ENCODE data around the gene CENPO.

Gene CENPO

GRCh38 chr2:24837996-24838513, 44.8 kb downstream of the CENPO start:
- no peak for DNase-seq (ENCODE audit: low spot score)

DNA sequence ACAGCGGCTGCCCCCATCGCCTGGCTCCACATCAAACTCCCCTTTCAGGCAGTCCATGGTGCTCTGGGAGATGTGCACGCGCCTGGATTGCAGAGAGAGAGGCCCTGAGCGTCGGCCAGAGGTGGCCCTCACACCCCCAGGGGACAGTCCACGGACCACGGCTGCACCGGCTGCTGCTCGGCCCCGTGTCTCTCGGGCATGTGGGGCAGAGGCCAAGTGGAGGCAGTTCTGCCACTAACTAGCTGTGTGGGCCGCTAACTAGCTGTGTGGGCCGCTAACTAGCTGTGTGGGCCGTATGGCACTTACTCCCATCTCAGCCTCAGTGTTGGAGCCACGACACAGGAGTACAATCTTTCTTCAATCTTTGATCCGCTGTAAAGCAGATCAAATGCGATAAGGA, 45.3 kb downstream of the CENPO start:
- DNase-seq (ENCODE audit: low spot score), result no peak

- DNase-seq (ENCODE audit: low spot score), result no peak
These were observed 46.5 kb downstream of the CENPO start for GRCh38 chr2:24839729-24840128.

- no peak for DNase-seq (ENCODE audit: low spot score)
These were observed 47.1 kb downstream of the CENPO start for GRCh38 chr2:24840164-24840869.

DNA sequence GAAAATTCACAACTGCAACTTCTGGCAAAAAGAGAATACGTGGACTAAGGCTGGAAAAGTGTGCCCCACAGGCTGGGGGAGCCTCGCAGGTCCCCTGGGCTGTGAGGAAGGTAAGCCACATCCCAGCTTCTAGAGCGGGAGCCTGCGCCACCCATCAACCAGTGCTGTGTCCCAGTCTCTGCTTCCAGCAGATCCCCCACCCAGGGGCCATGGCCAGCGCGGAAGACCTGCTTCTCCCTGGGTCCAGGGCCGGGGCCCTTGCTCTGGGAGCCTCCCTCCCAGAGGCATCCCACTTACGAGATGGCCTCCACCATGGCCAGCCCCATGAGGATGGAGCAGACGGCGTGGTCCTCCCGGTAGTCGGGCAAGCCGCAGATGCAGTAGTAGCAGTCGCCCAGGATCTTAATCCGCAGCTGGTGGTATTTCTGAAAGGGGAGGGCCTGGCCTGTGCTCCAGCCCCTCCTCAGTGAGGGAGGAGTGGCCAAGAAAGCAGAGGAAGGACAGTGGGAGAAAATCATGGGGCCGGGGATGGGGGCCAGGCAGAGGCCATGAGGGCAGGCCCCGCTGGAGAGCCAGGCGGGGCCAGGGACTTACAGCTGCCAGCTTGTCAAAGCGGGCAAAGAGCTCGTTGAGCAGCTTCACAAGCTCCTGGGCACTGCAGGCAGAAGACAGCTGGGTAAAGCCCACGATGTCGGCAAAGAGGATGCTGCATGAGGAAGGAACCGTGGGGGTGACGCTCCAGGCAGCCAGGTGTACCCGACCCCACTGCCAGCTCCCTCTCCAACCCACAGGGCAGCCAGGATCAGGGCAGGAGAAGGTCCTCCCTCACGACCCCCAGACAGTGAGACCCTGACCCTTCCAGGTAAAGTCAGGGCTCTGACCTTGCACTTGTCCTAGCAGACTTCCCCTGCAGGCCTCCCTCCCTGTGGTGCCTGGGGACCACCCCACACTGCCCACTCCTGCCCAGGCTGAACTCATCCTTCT, 48.0 kb downstream of the CENPO start:
- DNase-seq (ENCODE audit: low spot score), result no peak

DNA sequence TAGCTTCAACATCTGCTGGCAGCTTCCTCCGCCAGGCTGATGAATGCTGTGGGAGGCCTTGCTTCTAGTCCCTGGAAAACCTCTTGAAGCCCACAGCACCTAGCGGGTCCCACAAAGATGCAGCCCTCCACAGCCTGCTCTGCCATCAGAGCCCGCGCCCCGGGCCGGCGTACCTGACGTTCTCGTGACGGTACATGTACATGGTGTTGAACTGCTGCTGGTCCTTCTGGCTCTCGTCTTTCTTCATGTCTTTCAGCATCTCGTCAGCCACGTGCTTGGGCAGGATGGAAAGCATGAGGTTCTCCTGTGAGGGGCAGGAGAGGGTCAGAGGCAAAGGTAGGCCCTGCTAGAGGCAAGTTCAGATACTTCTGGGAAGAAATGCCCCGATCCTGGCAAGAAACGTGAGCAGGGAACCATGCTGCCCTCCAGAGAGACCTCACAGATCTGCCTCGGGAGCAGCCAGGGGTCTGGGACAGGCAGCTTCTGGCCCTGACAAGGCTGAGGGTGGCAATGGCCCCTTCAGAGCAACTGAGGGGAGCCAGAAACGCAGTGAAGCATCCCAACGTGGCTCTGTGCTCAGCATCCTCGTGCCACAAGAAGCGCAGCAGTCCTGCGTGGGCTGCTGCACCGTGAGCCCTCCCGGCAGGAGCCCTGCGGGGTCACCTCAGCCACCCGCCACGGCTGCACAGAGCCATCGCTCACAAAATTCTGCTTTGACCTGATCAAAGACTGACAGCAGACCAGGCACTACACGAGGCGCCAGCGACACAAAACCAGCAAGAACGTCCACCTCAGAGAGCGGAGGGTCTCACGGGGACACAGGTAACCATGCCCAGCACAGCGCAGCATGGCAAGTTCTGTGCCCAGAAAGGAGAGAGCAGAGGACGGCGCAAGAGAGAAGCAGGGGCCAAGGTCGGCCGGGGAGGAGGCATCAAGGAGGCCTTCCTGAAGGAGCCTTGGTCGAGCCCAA, 49.1 kb downstream of the CENPO start:
- DNase-seq (ENCODE audit: low spot score), result no peak

DNA sequence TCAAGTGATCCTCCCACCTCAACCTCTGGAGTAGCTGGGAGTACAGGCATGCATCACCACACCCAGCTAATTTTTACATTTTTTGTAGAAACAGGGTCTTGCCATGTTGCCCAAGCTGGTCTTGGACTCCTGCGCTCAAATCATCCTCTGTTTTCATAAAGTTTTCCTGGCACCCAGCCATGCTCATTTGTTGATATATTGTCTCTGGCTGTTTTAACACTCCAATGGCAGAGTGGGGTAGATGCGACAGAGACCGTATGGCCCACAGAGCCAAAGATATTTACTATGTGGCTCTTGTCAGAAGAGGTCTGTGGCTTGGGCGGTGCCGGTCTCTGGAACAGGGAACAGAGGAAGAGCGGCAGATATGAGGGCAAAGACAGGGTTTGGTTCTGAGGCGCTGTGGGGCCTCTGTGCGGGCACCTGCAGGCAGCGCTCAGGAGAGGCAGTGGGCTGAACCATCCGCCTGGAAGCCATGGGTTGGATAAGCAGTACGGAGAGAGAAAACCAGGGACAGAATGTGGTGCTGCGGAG, 50.2 kb downstream of the CENPO start:
- no peak for DNase-seq (ENCODE audit: low spot score)

DNA sequence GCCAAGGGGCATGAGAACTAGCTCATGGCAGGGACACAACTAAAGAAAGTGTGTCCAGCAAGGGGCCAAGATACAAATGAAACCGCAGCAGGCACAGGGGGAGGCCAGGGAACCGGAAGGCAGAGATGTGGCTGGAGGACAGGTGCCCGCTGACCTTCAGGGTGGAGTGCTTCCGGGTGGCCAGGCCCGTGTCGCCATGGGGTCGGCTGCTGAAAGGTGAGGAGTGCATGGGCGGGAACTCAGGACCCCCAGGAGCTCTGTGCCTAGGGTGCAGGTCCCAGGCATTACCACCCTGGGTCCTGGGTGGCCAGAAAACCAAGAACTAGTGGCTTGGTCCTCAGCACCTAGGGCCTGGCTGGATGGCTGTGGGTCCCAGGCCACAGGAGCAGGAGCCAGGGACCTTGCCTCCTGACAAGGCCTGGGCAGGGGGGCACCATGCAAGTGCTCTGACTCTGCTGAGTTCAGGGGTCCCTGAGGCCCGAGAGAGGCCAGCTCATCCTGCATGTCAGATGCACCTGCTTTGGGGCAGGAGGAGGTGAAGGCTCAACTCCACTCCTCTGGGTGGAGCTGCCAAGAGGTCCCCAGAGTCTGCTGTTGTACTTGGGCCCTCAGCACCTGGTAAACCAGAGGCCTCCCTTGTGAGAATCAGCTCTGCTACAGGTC, 50.9 kb downstream of the CENPO start:
- no peak for DNase-seq (ENCODE audit: low spot score)

DNA sequence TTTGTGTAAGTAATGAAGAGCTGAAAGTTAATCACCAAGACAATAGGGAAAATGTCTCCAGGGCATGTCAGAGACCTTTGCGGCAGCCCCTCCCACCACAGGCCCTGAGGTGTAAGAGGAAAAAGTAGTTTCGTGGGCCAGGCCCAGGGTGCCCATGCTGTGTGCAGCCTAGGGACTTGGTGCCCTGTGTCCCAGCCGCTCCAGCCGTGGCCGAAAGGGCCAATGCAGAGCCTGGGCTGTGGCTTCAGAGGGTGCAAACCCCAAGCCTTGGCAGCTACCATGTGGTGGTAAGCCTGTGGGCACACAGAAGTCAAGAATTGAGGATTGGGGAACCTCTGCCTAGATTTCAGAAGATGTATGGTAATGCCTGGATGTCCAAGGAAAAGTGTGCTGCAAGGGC, 52.5 kb downstream of the CENPO start:
- DNase-seq (ENCODE audit: low spot score), result no peak

DNA sequence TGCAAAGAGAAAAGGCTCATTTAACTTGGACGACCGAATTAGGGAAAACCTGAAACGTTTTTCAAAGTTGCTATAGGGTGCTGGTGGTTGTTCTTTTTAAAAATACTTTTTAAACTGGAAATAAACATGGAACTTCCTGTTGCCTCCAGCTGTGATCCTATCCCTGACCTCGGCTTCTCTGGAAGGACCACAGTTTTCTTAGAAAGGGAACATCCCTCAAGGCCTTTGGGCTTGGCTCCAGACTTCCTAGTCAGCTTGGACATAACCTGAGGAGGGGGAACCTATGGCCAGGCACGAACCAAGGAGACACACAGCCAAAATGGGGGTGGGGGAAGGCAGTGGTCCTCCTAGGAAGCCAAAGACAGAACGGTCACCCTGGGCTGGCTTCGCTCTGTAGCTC, 57.7 kb downstream of the CENPO start:
- no peak for DNase-seq (ENCODE audit: low spot score)

DNA sequence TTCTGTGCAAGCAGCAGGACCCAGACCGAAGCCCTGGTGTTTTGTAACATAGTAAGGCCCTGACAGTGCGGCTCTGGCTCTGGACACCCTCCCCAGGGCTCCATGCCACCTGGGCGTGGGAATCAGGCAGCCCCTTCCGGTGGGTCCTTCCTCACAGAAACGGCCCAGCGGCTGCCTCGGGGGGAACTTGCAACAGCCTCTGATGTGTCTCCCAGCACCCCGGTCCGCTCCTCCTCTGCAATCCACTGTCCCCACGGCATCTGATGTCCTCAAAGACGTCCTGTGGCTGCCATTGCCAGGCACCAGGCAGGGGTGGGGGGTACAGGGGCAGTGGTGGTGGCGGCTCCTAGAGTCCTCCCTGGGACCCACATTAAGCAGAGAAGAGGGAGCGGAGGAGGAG, 58.8 kb downstream of the CENPO start:
- no peak for DNase-seq (ENCODE audit: low spot score)

DNA sequence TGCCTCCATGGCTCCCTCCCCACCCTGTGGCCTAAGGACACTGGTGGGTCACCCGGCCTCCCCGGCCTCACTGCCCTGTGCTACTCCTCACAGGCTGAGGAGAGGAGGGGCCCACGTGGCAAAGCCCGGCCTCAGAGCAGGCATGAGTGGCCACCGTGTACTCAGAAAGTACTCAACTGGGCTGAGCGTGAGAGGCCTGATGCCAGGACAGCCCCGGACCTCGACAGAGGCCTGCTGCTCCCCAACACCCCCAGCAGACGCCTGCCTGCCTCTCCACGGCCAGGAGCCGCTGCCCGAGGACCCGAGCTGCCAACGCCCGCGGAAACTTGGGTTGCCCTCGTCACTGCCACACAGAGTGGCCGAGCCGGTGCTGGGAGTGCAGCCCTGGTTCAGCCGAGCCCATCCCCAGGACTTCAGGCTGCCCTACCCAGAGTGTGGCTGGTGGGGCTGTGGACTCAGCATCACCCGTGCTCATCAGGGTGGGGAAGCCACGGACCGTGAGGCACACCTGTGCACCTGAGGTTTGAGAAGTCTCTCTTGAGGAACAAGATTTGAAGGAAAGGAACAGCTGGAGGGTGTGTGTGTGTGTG, 59.3 kb downstream of the CENPO start:
- no peak for DNase-seq (ENCODE audit: low spot score)

DNA sequence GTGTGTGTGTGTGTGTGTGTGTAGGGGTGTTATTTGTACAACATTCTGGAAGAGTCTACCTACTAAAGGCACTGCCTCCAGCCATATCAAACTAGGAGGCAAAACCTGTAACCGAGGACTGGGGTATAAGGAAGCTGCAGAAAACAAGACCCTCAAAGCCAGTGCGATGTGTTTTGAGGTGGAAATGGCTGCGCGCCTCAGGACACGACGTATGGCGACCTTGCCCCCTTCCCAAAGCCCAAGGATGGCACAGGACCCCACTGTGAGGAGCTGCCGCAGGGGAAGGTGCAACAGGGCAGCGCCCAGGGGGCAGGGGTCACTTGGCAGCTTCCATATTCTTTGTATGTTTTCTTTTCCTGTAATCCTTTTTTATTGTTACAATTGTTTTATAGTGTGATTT, 59.8 kb downstream of the CENPO start:
- DNase-seq (ENCODE audit: low spot score), result no peak

DNA sequence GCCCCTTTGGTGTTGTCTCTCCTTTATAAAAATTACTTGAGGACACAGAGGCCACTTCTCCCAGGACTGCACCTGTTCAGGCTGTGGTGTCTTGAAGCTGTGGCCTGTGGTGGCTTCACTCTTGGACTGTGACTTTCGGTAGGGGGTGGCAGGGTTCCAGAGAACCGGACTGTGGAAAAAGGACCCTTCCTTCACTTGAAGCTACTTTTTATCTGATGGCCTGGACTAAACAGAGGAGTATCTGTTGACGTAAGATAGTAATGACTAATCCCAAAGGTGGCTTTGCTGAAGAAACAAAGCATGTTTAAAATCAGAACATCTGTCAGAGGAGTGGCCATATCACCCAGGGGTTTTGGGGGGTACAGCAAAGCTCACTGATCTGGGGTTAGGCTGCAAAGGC, 60.8 kb downstream of the CENPO start:
- DNase-seq (ENCODE audit: low spot score), result no peak

- DNase-seq (ENCODE audit: low spot score), result no peak
These were observed 61.9 kb downstream of the CENPO start for GRCh38 chr2:24855022-24855622.

GRCh38 chr2:24855726-24856125, 62.5 kb downstream of the CENPO start:
- no peak for DNase-seq (ENCODE audit: low spot score)

DNA sequence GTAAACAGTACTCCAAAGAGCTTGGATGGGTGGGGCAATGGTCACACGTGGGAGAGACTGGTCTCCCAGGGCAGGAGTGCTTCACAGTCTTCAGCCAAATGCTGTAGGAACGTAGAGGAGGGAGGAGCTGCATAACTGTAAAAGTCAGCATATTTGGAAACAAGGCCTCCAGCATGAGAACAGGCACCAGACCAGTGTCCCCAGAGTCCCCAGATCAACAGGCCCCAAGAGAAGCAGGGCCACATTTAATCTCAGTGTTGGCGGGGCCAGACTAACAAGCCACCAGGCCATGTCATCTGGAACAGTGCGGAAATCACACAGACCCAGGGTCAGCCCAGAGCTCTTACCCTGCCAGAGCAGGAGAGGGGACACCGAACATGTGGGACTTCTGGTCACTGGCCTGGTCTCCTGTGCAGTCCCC, 63.6 kb downstream of the CENPO start:
- no peak for DNase-seq (ENCODE audit: low spot score)

DNA sequence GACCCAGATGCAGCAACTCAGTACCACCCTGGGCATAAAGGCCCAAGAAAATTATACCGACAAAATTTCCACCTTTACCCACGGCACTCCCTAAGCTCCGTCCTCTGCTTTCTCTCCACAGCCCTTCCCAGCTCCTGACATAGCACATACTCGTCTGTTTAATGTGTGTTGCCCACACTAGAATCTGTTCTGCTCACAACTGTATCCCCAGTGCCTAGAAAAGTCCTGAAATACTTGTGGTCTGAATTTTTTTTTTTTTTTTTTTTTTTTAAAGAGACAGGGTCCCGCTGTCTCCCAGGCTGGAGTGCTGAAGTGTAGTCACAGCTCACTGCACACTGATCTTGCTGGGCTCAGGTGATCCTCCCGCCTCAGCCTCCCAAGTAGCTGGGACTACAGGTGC, 64.5 kb downstream of the CENPO start:
- DNase-seq (ENCODE audit: low spot score), result no peak

GRCh38 chr2:24858996-24859395, 65.8 kb downstream of the CENPO start:
- DNase-seq (ENCODE audit: low spot score), result no peak

GRCh38 chr2:24859968-24860600, 66.9 kb downstream of the CENPO start:
- DNase-seq (ENCODE audit: low spot score), result no peak
